GM21723 (cell line): ENCODE measurements around the gene ECHS1.

ENCODE experiments used
- ATAC-seq: cut with Tn5 transposase; IDR thresholded peaks from one replicate; pipeline ENCODE4 v1.9.1; 2021; ENCODE audit warnings: mild to moderate bottlenecking, moderate library complexity; ENCODE audit not compliant: unreplicated experiment

ECHS1 gene

GRCh38 chr10:133359554-133359971 is 13.6 kb downstream of the ECHS1 start:
- no peak for ATAC-seq

DNA sequence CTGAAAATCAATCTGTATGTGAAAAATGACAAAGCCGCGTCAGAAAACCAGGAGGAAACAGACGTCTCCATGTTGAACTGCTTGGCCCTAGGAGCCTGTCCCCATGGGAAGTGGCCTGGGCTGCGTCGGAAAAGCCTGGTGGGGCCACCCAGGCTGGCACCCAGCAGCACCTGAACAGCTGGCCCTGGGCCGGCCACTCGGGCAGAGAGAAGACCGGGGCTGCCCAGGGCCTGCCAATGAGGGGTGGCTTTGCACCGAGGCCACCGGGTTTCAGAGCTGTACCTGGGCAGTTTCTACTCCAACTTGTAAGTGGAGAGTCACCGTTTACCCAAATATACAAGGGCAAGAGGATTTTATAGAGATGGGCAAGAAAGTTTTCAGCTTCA is 14.2 kb downstream of the ECHS1 start:
- ATAC-seq: no peak

DNA sequence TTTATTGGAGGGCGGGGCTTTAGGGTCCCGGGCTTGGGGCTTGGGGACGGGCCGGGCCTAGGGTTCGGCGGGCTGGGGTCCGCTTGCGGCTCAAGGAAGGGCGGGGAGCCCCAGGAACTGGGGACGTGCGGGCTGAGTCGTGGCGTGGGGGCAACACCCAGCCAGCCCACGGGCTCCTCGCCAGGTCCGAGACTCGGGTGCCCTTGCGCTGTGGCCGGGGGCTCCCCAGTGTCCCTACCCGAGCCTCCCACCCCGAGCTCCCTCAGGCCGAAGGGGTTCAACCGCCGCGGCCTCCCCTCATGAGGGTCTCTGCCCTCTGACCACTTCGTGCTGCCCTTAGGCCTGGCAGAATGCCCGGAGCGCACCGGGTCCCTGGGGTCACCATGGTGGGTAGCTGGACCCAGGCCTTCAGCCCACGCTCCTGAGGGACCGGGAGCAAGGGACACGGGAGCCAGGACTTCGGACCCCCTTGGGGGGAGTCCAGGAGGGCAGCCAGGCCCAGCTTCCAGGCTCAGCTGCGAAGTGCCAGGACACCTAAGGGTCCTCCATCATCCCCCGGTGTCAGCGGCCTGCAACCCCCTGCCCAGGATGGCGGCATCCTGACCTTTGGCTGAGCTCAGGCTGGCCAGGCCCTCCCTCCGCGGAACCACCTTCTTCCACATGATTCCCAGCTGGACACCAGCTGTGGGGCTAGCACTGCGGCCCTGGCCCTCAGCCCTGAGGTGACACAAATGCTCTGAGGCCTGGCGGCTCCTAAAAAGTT is 14.8 kb downstream of the ECHS1 start:
- ATAC-seq: no peak

GRCh38 chr10:133357285-133358161 is 15.6 kb downstream of the ECHS1 start, which contains the start of gene FUOM:
TSS of gene FUOM (minus strand) at chr10:133358019. CDS start at chr10:133358007, 12 bp downstream.
- ATAC-seq: peak; percentile 76

DNA sequence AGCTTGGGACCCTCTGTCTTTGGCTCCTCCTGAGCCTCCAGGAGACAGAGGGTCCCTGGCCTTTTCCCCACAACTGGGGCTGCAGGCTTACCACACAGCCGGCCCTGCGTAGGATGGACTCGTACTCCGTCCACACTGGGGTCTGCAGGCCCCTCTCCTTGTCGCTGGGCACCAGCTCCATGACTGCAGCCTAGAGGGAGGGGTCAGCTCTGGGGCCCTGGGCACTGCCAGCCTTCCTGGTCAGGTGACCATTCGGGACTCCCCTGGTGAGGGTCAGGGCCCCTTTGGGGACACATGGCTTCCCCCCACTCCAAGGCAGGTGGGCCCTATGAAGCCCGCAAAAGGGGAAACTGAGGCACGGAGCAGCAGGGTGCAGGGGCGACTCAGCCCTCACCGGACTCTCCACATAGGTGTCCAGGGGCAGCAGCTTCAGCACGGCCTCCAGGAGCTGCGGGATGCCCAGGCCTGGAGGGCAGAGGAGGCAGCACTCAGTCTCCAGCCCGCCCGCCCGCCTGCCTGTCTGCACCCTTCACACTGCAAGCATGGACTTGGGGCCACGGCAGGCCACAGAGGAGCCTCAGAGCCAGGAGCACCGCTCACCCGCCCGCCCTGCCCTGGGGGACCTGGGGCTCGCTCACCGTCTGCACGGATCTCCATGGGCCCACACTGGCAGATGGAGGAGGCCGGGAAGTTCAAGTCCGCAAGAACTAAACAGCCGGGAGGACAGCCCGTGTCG is 16.4 kb downstream of the ECHS1 start:
- ATAC-seq: no peak

DNA sequence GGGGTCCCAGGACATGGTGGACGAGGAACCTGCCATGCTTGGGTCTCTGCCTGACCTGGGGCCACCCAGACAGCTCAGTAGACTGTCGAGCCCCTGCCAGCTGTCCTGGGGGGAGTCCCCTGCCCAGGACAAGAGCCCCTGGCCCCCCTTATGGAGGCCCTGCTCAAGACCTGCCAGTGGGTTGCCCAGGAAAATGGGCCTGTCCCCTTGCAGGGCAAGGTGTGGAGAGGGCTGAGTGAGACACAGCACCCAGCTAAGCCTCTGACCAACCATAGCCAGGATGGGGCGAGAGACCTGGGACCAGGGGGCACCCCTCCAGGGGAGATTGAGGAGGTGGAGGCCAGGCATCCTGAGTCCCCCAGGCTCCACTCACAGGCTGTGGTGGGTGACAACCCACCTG is 17.2 kb downstream of the ECHS1 start:
- no peak for ATAC-seq

- ATAC-seq: no peak
Observed at GRCh38 chr10:133355266-133355665, 17.9 kb downstream of the ECHS1 start.

DNA sequence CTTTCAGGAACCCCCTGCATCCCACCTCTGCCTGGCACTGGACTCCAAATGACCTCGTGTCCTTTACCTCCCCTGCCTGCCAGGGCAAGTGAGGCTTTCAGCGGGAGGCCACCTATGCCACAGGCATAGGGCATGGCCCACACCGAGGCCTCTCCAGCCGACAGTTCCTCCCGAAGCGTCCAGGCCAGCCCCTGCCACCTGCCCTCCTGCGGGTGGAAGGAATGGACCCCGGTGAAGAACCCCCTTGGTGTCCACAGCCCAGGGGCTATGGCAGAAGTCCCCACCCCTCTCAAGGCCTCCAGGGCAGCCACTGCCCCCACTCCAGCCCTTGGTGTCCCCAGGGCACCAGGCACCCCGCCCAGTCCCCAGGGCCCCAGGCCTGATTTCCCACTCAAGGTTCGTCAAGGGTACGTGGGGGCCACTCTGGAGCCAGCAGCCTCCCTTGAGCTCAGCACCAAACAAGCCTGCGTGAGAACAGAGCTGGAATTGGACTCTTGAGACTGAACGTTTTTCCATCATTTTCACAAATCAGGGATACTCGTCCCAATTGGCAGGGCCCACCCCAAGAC is 18.4 kb downstream of the ECHS1 start:
- ATAC-seq: no peak

DNA sequence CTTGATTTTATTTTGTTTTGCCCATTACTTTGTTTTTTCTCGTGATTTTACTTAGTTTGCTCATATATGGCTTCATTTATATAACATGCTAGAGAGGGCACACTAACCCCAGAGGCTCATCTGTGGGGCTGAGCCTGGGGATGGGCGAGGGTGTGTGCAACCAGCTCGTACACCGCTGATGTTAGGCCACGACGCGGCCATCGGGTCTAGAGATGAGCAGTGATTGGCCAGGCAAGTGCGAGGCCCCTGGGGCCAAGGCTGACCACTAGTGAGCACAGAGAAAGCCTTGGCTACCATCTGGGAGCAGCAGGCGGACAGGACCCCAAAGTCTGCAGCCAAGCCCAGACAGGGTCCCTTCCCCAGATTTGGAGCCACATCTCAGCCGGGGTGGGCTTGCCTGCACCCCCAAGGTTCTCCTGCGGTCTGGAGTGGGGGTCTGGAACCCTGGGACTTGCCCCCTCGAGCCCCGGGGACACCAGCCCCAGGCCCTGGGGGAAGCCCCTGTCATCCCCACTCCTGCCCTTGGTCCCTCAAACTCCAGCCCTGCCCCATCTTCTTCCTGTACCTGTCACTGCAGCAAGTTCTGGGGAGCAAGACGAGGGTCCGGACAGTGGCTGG is 19.1 kb downstream of the ECHS1 start:
- ATAC-seq: no peak

DNA sequence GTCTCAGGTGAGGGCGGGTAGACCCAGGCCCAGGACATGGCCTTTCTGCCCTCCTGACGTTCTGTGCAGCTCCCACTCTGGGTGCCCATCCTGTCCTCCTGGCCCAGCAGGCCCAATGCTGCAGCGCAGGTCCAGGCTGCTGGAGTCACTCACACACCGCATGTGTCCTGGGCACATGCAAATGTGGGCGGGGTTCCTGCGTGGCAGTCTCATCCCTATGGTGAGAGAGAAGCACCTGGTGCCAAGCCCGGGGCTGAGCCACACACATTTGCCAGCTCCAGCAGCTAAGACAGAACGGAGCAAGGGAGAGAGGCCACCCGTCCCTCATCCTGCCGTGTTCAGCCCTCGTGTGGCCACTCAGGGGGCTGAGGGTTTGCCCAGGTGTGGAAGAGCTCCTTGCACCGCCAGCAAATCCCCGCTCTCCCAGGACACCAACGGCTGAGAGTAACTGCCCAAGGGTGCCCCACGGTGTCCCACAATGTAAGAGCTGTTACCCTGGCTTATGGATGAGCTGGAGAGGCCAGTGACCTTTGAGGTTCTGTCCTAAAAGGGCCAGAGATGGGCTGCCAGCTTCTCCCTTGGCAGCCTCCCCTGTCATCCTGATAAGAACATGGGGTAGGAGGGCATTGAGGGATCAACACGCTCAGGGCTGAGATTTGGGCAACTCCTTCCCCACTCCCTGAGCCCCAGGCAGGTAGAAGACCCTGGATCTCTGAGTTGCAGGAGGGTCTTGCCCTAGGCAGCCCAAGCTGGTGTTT is 19.8 kb downstream of the ECHS1 start:
- no peak for ATAC-seq

DNA sequence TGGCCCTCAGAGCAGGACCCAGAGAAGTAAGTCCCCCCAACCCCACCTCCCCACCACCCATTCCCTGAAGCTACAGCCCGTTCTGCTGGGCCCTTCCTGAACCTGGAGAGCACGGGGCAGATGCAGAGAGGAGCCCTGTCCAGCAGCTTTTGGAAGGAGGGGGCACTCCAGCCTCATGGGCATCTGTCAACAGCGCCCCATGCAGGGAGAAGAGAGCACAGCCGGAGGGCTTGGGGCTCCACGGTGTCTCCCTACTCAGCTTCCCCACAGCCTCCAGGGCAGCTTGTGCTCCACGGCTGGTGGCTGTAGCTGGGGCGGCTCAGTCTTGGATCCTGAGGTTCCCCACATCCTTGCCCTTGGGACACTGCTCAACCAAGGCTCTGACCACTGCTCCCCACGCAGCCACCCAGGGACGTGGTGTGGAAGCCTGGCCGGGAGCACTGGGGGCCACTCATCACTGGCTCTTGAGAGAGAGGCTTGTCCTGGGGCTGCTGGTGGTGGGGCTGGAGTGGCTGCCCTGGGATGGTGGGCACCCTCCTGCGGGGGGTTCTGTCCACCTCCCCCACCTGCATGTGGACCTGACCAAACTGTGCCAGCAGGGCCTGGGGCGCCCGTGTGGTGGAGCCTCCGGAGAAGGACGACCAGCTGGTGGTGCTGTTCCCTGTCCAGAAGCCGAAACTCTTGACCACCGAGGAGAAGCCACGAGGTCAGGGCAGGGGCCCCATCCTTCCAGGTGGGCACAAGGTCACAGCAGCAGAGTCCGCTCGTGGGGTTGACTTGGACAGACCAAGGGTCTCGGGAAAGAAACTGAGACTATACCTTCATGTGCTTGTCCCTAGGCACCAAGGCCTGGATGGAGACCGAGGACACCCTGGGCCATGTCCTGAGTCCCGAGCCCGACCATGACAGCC is 21.5 kb downstream of the ECHS1 start:
- ATAC-seq: no peak

DNA sequence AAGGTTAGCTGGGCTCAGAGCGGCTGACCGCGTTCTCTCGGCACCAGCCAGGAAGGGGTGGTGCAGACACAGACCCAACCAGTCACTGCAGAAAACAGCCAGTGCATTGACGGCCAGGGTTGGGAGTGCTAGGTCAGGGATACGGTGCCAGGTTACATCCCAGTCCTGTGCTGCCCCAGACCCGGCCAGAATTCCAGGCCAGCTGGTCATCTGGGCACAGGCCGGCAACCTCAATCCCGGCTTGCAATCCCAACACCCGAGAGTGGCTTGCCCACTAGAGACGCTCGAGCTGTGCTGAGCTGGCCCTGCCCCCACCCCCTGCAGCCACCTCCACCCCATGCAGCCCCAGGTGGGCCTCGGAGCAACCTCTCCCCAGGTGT is 22.2 kb downstream of the ECHS1 start:
- ATAC-seq: no peak

DNA sequence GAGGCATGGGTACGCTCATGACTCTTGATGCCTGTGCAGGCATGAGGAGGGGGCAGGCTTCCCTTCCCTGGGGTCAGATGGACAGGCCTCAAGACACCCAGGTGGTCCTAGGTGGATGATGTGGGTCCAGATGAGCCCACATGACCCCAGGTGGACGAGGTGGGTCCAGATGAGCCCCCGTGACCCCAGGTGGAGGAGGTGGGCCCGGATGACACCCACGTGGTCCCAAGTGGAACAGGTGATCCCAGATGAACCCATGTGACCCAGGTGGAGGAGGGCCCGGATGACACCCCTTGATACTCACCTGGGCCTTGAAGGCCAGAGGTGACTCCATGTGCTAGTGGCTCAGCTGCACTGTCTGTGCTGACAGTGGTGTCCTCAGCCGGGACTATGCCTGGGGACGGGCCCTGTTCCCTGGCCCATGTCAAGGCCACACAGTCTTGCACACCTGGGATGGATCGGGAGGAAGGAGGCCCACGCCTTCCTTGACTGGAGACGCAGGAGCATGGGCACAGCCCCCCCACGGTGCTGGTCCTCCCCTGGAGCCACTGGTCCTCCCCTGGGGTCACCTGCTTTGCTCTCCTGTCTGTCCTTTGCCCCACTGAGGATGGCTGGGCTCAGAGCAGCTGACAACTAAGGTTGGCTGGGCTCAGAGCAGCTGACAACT is 22.7 kb downstream of the ECHS1 start:
- ATAC-seq: no peak

GRCh38 chr10:133349577-133350011 is 23.6 kb downstream of the ECHS1 start:
- no peak for ATAC-seq

- ATAC-seq: no peak
Observed at GRCh38 chr10:133349160-133349568, 24.0 kb downstream of the ECHS1 start.

- no peak for ATAC-seq
Observed at GRCh38 chr10:133347710-133348517, 25.2 kb downstream of the ECHS1 start.

- ATAC-seq: no peak
Observed at GRCh38 chr10:133346413-133346812, 26.7 kb downstream of the ECHS1 start.
